Breast epithelium (tissue), 4 donors: ENCODE results near the gene CBLL2. TPM values are rescaled to one million over a fixed set of nuclear protein-coding genes. Genes with fewer than 3 reads are reported as not detected.

Source experiments
- DNase-seq, 2 donors: peaks; one replicate each; pipeline ENCODE4 v3.0.0-alpha.2; 2019; ENCODE audit warnings: low spot score in 2 of 2
- H3K27ac ChIP-seq, 2 donors: fragments of 200-600 bp; sonication (generic) in 1 of 2; one replicate each; pipeline ENCODE4 v1.5.1; 2016 to 2019; ENCODE audit warnings: mild to moderate bottlenecking in 1 of 2
- H3K27me3 ChIP-seq, 2 donors: fragments of 200-600 bp; sonication (generic) in 1 of 2; one replicate each; pipeline versions ENCODE4 v1.5.1 to v1.6.0; 2017 to 2019; ENCODE audit warnings: control low read depth in 1 of 2, mild to moderate bottlenecking in 1 of 2
- H3K36me3 ChIP-seq: fragments of 200-600 bp; one replicate; pipeline ENCODE4 v1.5.1; 2019
- H3K4me1 ChIP-seq, 2 donors: fragments of 200-600 bp; sonication (generic); one replicate each; pipeline ENCODE4 v1.5.1; 2016 to 2019; ENCODE audit warnings: control low read depth in 1 of 2
- H3K4me3 ChIP-seq, 3 donors: fragments of 200-600 bp; sonication (generic); 1 replicate in 2 of 3; 2 replicates in 1 of 3; pipeline ENCODE4 v1.5.1; 2016 to 2019; ENCODE audit warnings: mild to moderate bottlenecking in 3 of 3, moderate library complexity in 2 of 3
- H3K9me3 ChIP-seq, 2 donors: fragments of 200-600 bp; sonication (generic) in 1 of 2; one replicate each; pipeline ENCODE4 v1.5.1; 2016 to 2019; ENCODE audit warnings: control low read depth in 1 of 2
- CTCF ChIP-seq, 3 donors: fragments of 450-650 bp; IDR thresholded peaks; one replicate each; pipeline ENCODE4 v1.5.1; 2016 to 2017; ENCODE audit warnings: antibody characterized with exemption in 3 of 3, mild to moderate bottlenecking in 3 of 3, moderate library complexity in 3 of 3
- POLR2A ChIP-seq: fragments of 450-650 bp; IDR thresholded peaks from one replicate; pipeline ENCODE4 v1.6.1; 2016; ENCODE audit warnings: antibody characterized with exemption, mild to moderate bottlenecking, moderate library complexity
- POLR2AphosphoS5 ChIP-seq, 3 donors: sonication (generic); formaldehyde crosslinking; IDR thresholded peaks; one replicate each; pipeline ENCODE4 v1.6.1; 2017; ENCODE audit warnings: antibody characterized with exemption in 3 of 3
- intact Hi-C: fragments of 100-400 bp; cut with DNase I; formaldehyde crosslinking; loops from one replicate; pipeline ENCODE4 v1.15.1; 2023; ENCODE audit warnings: low total_unique reads
- total RNA-seq, 3 donors: library from RNA; depleted of rRNA; stranded (reverse); fragments of >200 nt; gene quantifications; one replicate each; pipeline ENCODE4 v1.1.0, GENCODE V29; 2016

Gene CBLL2
- total RNA-seq, 3 donors from 2014 or later: not detected

GRCh38 chrX:22296871-22297270, 24.2 kb downstream of the CBLL2 start:
- Histone ChIP-seq H3K36me3 (no peaks in the 10 kb centered on the region), H3K4me1 (no peaks in the 10 kb centered on the region), H3K4me3 (no peak overlapping the region), H3K27ac (no peak overlapping the region), H3K27me3 (peaks cover 0 to 27% of the 10 kb centered on the region in 2 donors), H3K9me3 (no peaks in the 10 kb centered on the region)
- DNase-seq: no peak
- intact Hi-C loops: no loop called here
- TF ChIP-seq POLR2AphosphoS5 (IDR thresholded peaks at IDR 0.05) (no peak), CTCF (IDR thresholded peaks at IDR 0.05) (no peak), POLR2A (no peak)

- Histone ChIP-seq H3K9me3 (no peaks in the 10 kb centered on the region), H3K4me1 (no peaks in the 10 kb centered on the region), H3K27ac (no peak overlapping the region), H3K36me3 (no peaks in the 10 kb centered on the region), H3K4me3 (no peak overlapping the region), H3K27me3 (peaks cover 0 to 32% of the 10 kb centered on the region in 2 donors)
- no peak for TF ChIP-seq CTCF (IDR thresholded peaks at IDR 0.05)
- intact Hi-C loops: no loop called here
- DNase-seq: no peak
These were observed 27.4 kb downstream of the CBLL2 start for GRCh38 chrX:22300130-22300529.

GRCh38 chrX:22310779-22311178, 38.1 kb downstream of the CBLL2 start:
- DNase-seq: no peak
- no peaks in the 10 kb centered on the region for H3K27me3 ChIP-seq
- H3K9me3 ChIP-seq: no peaks in the 10 kb centered on the region
- no peak overlapping the region for H3K27ac ChIP-seq
- no peaks in the 10 kb centered on the region for H3K36me3 ChIP-seq
- TF ChIP-seq POLR2AphosphoS5 (IDR thresholded peaks at IDR 0.05) (no peak), CTCF (IDR thresholded peaks at IDR 0.05) (no peak), POLR2A (no peak)
- H3K4me1 ChIP-seq: no peaks in the 10 kb centered on the region
- no peak overlapping the region for H3K4me3 ChIP-seq
- intact Hi-C loops: no loop called here

DNA sequence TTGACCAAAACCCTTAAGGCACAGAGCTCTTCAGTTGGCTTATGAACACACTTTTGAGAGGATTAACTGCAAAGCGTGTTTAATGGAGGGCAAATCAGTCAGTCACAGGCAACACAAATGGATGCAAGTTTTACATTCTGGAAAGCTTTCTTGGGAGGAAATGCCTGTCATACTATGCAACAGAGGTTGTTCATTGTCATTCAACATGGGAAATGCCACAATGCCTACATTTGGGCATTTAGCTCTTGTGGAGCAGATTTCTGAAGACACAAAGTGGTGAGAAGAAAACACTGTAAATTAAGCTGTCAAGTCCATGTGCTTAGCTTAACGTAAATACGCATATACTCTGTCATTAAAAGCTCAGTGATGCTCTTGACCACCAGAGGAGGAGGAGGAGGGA, 41.1 kb downstream of the CBLL2 start:
- H3K27ac ChIP-seq: no peak overlapping the region
- no peaks in the 10 kb centered on the region for H3K4me1 ChIP-seq
- H3K36me3 ChIP-seq: no peaks in the 10 kb centered on the region
- DNase-seq: no peak
- intact Hi-C loops: no loop called here
- no peaks in the 10 kb centered on the region for H3K9me3 ChIP-seq
- H3K4me3 ChIP-seq: no peak overlapping the region
- H3K27me3 ChIP-seq: peaks cover 0 to 7% of the 10 kb centered on the region in 2 donors
- TF ChIP-seq POLR2AphosphoS5 (IDR thresholded peaks at IDR 0.05): no peak
- TF ChIP-seq CTCF (IDR thresholded peaks at IDR 0.05): no peak
- TF ChIP-seq POLR2A: no peak

DNA sequence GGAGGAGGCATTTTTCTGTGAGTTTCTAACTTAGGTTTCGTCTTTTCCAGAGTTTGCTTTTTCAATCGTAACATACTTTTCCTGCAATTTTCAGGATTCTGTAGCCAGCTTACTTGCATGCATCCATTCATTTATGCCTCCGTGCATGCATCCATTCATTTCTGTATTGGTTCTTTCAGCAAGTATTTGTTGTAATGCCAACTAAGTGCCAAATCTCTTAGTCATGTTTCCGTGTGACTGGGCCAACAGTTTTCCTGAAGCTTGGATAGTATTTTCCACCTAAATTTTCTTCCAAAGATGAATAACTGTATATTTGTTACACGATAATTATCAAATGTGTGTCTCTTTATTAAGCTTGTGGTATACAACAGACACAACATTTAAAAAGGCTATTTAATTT, 41.5 kb downstream of the CBLL2 start:
- DNase-seq: no peak
- H3K27me3 ChIP-seq: peaks cover 0 to 11% of the 10 kb centered on the region in 2 donors
- H3K36me3 ChIP-seq: no peaks in the 10 kb centered on the region
- intact Hi-C loops: no loop called here
- H3K4me1 ChIP-seq: no peaks in the 10 kb centered on the region
- H3K4me3 ChIP-seq: no peak overlapping the region
- TF ChIP-seq POLR2A (no peak), CTCF (IDR thresholded peaks at IDR 0.05) (no peak), POLR2AphosphoS5 (IDR thresholded peaks at IDR 0.05) (no peak)
- no peaks in the 10 kb centered on the region for H3K9me3 ChIP-seq
- H3K27ac ChIP-seq: no peak overlapping the region
